Adipocyte (in vitro differentiated cells): ENCODE results near the gene PSMD3.
A peak's percentile ranks its signal among the peaks of the same experiment; 100 is the strongest.

Source experiments
- DNase-seq: peaks from one replicate; pipeline ENCODE4 v3.0.0-alpha.2; 2015; ENCODE audit warnings: low read depth
- H3K27me3 ChIP-seq: replicated peaks from 2 replicates; pipeline ENCODE4 v1.7.0; 2013; ENCODE audit warnings: mild to moderate bottlenecking, low read length, moderate library complexity; ENCODE audit not compliant: control insufficient read depth, insufficient read depth
- H3K36me3 ChIP-seq: 2 replicates; pipeline ENCODE4 v1.7.0; 2013; ENCODE audit warnings: low read length, mild to moderate bottlenecking, moderate library complexity; ENCODE audit not compliant: control insufficient read depth, insufficient read depth, severe bottlenecking
- H3K4me1 ChIP-seq: 2 replicates; pipeline ENCODE4 v1.7.0; 2013; ENCODE audit warnings: mild to moderate bottlenecking, low read length, moderate library complexity; ENCODE audit not compliant: control insufficient read depth, insufficient read depth
- H3K4me3 ChIP-seq: 2 replicates; pipeline ENCODE4 v1.7.0; 2013; ENCODE audit warnings: mild to moderate bottlenecking, low read length, moderate library complexity
- H3K9ac ChIP-seq: 2 replicates; pipeline ENCODE4 v1.7.0; 2013; ENCODE audit warnings: mild to moderate bottlenecking, low read length, moderate library complexity
- H3K9me3 ChIP-seq: 2 replicates; pipeline ENCODE4 v1.7.0; 2013; ENCODE audit warnings: mild to moderate bottlenecking, low read length, moderate library complexity; ENCODE audit not compliant: control insufficient read depth

Gene PSMD3

DNA sequence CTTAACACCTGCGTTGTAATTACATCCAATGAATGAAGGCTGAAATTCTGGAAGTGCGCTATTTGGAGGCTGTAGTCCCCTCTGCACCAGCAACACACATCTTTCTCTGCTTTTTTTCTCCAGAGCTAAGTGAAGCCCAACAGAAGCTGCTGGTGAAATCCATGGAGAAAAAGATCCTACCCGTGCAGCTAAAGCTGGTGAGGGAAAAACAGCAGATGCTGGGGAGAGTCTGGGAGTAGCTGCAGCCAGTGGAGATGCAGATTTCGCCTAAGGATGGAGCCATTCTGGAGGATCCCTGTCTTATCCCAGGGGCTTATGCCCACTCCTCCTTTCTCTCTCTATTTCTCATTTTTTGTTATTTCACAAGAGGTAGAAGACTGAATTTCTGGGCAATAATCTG, 4.8 kb upstream of the PSMD3 start:
- Histone ChIP-seq H3K9me3 (no peaks in the 10 kb centered on the region), H3K36me3 (no peaks in the 10 kb centered on the region), H3K9ac (no peak overlapping the region), H3K27me3 (no peaks in the 10 kb centered on the region), H3K4me3 (no peak overlapping the region), H3K4me1 (peaks cover 24% of the 10 kb centered on the region)
- DNase-seq = no peak

DNA sequence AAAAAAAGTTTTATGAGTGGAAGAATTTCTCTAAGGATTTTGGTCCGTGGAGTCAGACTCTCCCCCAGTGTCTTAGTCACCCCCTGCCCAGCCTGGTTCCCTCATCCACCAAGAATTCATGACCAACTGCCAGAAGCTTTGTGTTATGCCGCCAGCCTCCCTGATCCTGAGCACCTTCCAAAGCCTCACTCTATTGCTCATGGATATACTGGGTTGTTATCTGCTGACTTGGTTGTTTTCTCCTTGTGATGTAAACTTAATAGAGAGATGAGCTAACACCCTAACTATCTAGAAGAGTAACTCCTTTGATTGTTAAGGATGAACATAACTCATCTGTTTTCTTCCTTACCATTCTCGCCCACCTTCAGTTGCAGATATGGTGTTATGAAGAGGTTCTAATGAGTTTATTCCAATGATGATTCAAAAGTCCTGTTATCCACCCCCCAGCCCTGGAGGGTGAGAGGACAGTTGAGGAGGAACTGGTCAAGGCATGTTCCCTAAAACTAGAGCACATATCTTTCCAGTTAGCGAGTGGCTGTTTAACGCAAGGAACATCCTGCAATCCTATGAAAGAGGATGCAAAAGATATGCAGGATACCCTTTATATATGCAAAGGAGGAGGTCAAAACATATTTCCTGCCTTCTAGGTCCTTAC, 1.5 kb upstream of the PSMD3 start:
- peak; percentile 61 for DNase-seq
- no peaks in the 10 kb centered on the region for H3K9me3 ChIP-seq
- H3K27me3 ChIP-seq = no peaks in the 10 kb centered on the region
- H3K9ac ChIP-seq = no peak overlapping the region
- H3K4me1 ChIP-seq = peaks cover 30% of the 10 kb centered on the region
- peak overlapping the region; percentile 3 for H3K4me3 ChIP-seq
- H3K36me3 ChIP-seq = peaks cover 1% of the 10 kb centered on the region

GRCh38 chr17:39979893-39980350, 685 bp upstream of the PSMD3 start:
- H3K4me3 ChIP-seq = peak overlapping the region; percentile 91
- H3K27me3 ChIP-seq = no peaks in the 10 kb centered on the region
- H3K4me1 ChIP-seq = peaks cover 30% of the 10 kb centered on the region
- no peaks in the 10 kb centered on the region for H3K9me3 ChIP-seq
- DNase-seq = peak; percentile 66
- H3K36me3 ChIP-seq = peaks cover 9% of the 10 kb centered on the region
- peak overlapping the region; percentile 78 for H3K9ac ChIP-seq

- Histone ChIP-seq H3K4me1 (peaks cover 30% of the 10 kb centered on the region), H3K27me3 (no peaks in the 10 kb centered on the region), H3K9me3 (no peaks in the 10 kb centered on the region), H3K9ac (peak overlapping the region; percentile 99), H3K4me3 (peak overlapping the region; percentile 91), H3K36me3 (peaks cover 23% of the 10 kb centered on the region)
- DNase-seq = peak; percentile 34
Measured at GRCh38 chr17:39981207-39981741, 667 bp downstream of the PSMD3 start.

DNA sequence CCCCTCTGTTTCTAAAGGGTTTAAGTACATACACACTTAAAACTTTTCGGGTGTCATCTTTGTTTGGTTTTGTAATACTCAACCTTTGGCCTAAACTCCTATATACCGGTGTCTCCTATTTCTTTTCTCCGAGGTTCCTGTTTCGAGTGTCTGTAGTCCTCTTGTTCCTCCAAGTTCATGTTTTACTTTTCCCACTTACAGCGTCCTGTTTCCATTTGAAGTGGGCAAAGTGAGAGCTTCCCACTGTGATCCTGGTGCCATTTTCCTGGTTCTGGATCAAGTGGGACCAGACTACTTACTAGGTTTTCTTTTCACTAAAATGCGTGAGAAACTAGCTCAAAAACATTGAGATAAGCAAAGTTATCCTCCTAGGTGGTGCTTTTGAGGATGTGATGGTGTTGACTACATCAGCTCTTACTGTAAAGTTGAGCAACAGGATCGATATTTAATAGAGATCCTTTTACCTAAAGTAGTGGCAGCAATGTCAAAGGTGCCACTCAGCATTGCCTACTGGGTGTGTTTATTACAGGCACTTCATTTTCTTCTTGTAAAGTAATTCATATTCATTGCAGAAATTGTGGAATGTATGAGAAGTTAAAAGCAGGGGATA, 1.3 kb downstream of the PSMD3 start:
- DNase-seq = peak; percentile 10
- Histone ChIP-seq H3K9me3 (no peaks in the 10 kb centered on the region), H3K4me1 (peaks cover 30% of the 10 kb centered on the region), H3K27me3 (no peaks in the 10 kb centered on the region), H3K9ac (peak overlapping the region; percentile 99), H3K4me3 (peak overlapping the region; percentile 91), H3K36me3 (peaks cover 29% of the 10 kb centered on the region)

DNA sequence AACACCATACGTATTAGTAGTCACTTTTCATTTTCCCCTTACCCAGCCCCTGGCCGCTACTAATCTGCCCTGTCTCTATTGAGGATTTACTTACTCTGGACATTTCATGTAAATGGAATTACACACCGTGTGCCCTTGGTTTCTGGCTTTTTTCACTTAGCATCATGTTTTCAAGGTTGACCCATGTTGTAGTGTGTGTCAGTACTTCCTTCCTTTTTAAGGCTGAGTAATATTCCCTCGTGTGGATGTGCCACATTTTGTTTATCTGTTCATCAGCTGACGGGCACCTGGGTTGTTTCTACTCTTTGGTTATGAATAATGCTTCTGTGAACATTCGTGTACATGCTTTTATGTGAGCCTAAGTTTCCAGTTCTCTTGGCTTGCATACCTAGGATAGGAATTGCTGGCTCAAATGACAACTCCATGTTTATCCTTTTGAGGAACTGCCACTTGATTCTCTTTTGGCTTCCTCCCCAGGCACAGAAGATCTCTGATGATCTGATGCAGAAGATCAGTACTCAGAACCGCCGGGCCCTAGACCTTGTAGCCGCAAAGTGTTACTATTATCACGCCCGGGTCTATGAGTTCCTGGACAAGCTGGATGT, 7.7 kb downstream of the PSMD3 start:
- no peak for DNase-seq
- Histone ChIP-seq H3K9me3 (no peaks in the 10 kb centered on the region), H3K36me3 (peaks cover 93% of the 10 kb centered on the region), H3K4me3 (no peak overlapping the region), H3K9ac (no peak overlapping the region), H3K4me1 (peaks cover under 1% of the 10 kb centered on the region), H3K27me3 (no peaks in the 10 kb centered on the region)

DNA sequence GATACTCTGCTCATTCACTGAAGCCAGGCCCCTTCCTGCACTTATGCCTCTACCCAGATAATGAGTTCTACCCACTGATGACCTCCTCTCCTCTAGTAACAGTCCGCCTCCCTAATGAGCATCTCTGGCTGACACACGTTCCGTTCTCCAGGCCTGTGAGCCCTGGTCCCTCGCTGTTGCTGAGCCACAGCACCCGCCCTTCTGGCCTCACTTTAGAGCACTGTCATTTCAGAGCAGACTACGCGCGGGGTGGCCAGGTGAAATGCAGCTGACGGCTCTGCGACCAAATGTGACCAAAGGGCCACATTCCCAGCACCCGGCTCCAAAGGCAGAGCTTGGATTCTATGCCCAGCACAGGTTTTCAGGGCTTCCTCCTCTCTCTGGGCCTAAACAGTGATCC, 13.8 kb downstream of the PSMD3 start:
- no peak for DNase-seq
- Histone ChIP-seq H3K36me3 (peaks cover 85% of the 10 kb centered on the region), H3K9me3 (no peaks in the 10 kb centered on the region), H3K9ac (no peak overlapping the region), H3K4me1 (peaks cover 17% of the 10 kb centered on the region), H3K4me3 (no peak overlapping the region), H3K27me3 (no peaks in the 10 kb centered on the region)

DNA sequence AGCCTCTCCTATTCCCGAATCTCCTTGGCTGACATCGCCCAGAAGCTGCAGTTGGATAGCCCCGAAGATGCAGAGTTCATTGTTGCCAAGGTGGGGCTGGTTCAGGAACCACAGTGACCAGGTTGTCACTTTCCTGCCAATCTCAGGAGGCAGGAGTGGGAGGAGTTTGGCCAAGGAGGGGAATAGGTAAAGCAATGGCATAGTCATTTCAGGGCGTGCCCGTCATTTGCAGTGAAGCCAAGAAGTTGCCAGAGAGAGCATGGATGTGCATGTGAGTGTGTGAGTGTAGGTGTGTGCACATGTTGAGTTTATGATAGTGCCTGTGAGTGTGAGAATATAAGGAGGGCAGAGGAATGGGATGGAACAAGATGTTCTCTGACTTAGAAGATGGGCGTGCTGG, 14.8 kb downstream of the PSMD3 start:
- H3K36me3 ChIP-seq = peaks cover 75% of the 10 kb centered on the region
- peaks cover 17% of the 10 kb centered on the region for H3K4me1 ChIP-seq
- no peaks in the 10 kb centered on the region for H3K27me3 ChIP-seq
- H3K9ac ChIP-seq = no peak overlapping the region
- H3K4me3 ChIP-seq = no peak overlapping the region
- H3K9me3 ChIP-seq = no peaks in the 10 kb centered on the region
- no peak for DNase-seq

- Histone ChIP-seq H3K36me3 (peaks cover 68% of the 10 kb centered on the region), H3K4me1 (peaks cover 17% of the 10 kb centered on the region)
- DNase-seq = no peak
Measured at GRCh38 chr17:39996162-39996561, 15.6 kb downstream of the PSMD3 start.

DNA sequence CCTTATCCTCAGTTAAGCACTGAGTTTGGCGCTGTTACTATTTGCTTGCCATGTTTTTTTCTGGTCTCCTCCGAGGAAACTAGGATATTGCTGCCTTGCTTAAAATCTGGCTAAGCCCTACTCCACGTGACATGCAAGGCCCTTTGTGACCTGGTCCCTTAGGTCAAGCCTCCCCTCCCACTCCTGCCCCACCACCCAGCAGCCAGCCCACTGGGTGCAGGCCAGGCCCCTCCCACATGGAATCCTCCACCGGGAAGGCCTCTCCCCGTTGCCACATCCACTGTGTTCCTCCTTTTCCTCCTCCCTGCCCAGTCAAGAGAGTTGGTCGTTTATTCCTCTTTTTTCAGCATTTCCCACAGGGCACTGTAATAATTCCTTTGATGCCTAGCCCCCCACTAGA, 16.2 kb downstream of the PSMD3 start:
- Histone ChIP-seq H3K4me3 (no peak overlapping the region), H3K36me3 (peaks cover 62% of the 10 kb centered on the region), H3K27me3 (no peaks in the 10 kb centered on the region), H3K9ac (peak overlapping the region; percentile 32), H3K9me3 (no peaks in the 10 kb centered on the region), H3K4me1 (peaks cover 17% of the 10 kb centered on the region)
- DNase-seq = no peak

More at GRCh38 chr17:39996162-39996561, 15.6 kb downstream of the PSMD3 start:
- Histone ChIP-seq H3K9me3 (no peaks in the 10 kb centered on the region), H3K4me3 (no peak overlapping the region), H3K9ac (no peak overlapping the region), H3K27me3 (no peaks in the 10 kb centered on the region)

DNA sequence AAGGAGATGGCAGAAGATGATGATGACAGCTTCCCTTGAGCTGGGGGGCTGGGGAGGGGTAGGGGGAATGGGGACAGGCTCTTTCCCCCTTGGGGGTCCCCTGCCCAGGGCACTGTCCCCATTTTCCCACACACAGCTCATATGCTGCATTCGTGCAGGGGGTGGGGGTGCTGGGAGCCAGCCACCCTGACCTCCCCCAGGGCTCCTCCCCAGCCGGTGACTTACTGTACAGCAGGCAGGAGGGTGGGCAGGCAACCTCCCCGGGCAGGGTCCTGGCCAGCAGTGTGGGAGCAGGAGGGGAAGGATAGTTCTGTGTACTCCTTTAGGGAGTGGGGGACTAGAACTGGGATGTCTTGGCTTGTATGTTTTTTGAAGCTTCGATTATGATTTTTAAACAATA, 16.9 kb downstream of the PSMD3 start:
- Histone ChIP-seq H3K27me3 (no peaks in the 10 kb centered on the region), H3K9me3 (no peaks in the 10 kb centered on the region), H3K4me3 (no peak overlapping the region), H3K9ac (no peak overlapping the region), H3K4me1 (peaks cover 17% of the 10 kb centered on the region), H3K36me3 (peaks cover 54% of the 10 kb centered on the region)
- no peak for DNase-seq
